ENCODE measurements around the gene GNAQ. TPM values are rescaled to one million over a fixed set of nuclear protein-coding genes. Genes with fewer than 3 reads are reported as not detected.

Gene GNAQ
- total RNA-seq, 4 donors from 2014 or later: 64.0 to 80.4 (median 69.2) TPM

- WGBS: 78% methylated on average over 6 of the region's 6 CpGs
- no peak overlapping the region for H3K4me3 ChIP-seq
- intact Hi-C loops (cut with DNase I): no loop called here
- peaks cover 9 to 25% (median 17%) of the 10 kb centered on the region in 4 donors for H3K4me1 ChIP-seq
- no peaks in the 10 kb centered on the region for H3K9me3 ChIP-seq
- H3K36me3 ChIP-seq: peaks cover 0 to 16% (median 3%) of the 10 kb centered on the region in 4 donors
- H3K27ac ChIP-seq (replicated peaks in 1 of 4): no peak overlapping the region
- no peak for TF ChIP-seq EP300 (IDR thresholded peaks at IDR 0.05)
- TF ChIP-seq POLR2AphosphoS5 (IDR thresholded peaks at IDR 0.05): no peak
- no peak for TF ChIP-seq CTCF (IDR thresholded peaks at IDR 0.05)
- no peak for TF ChIP-seq POLR2A (IDR thresholded peaks at IDR 0.05; ENCODE audit: low read depth)
- no peaks in the 10 kb centered on the region for H3K27me3 ChIP-seq
- DNase-seq (ENCODE audit: extremely low spot score): no peak
Observed at GRCh38 chr9:77807846-77808750, 223.5 kb downstream of the GNAQ start.

GRCh38 chr9:77807281-77807683 is 224.3 kb downstream of the GNAQ start:
- intact Hi-C loops (cut with DNase I): no loop called here
- Histone ChIP-seq H3K4me1 (peaks cover 9 to 33% (median 21%) of the 10 kb centered on the region in 4 donors), H3K9me3 (no peaks in the 10 kb centered on the region), H3K27me3 (no peaks in the 10 kb centered on the region), H3K4me3 (no peak overlapping the region), H3K27ac (replicated peaks in 1 of 4) (no peak overlapping the region), H3K36me3 (peaks cover 0 to 15% (median 3%) of the 10 kb centered on the region in 4 donors)
- no peak for DNase-seq (ENCODE audit: extremely low spot score)
- WGBS: 60% methylated on average over 2 of the region's 2 CpGs
- TF ChIP-seq EP300 (IDR thresholded peaks at IDR 0.05) (no peak), POLR2AphosphoS5 (IDR thresholded peaks at IDR 0.05) (peak; percentile 31 to 47), POLR2A (IDR thresholded peaks at IDR 0.05; ENCODE audit: low read depth) (no peak), CTCF (IDR thresholded peaks at IDR 0.05) (no peak)

- H3K27ac ChIP-seq (replicated peaks in 1 of 4): no peak overlapping the region
- H3K36me3 ChIP-seq: peaks cover 0 to 11% (median 3%) of the 10 kb centered on the region in 4 donors
- intact Hi-C loops (cut with DNase I): no loop called here
- peaks cover 9 to 34% (median 22%) of the 10 kb centered on the region in 4 donors for H3K4me1 ChIP-seq
- H3K27me3 ChIP-seq: no peaks in the 10 kb centered on the region
- no peaks in the 10 kb centered on the region for H3K9me3 ChIP-seq
- TF ChIP-seq POLR2A (IDR thresholded peaks at IDR 0.05; ENCODE audit: low read depth) (no peak), CTCF (IDR thresholded peaks at IDR 0.05) (no peak), EP300 (IDR thresholded peaks at IDR 0.05) (no peak), POLR2AphosphoS5 (IDR thresholded peaks at IDR 0.05) (no peak)
- no peak for DNase-seq (ENCODE audit: extremely low spot score)
- WGBS: 90% methylated on average over 5 of the region's 5 CpGs
- H3K4me3 ChIP-seq: no peak overlapping the region
Observed at GRCh38 chr9:77806741-77807140, 224.9 kb downstream of the GNAQ start.

GRCh38 chr9:77805810-77806209 is 225.8 kb downstream of the GNAQ start:
- intact Hi-C loops (cut with DNase I): no loop called here
- peaks cover 9 to 34% (median 22%) of the 10 kb centered on the region in 4 donors for H3K4me1 ChIP-seq
- no peak overlapping the region for H3K27ac ChIP-seq (replicated peaks in 1 of 4)
- H3K4me3 ChIP-seq: no peak overlapping the region
- no peaks in the 10 kb centered on the region for H3K9me3 ChIP-seq
- 78% methylated on average over 2 of the region's 2 CpGs for WGBS
- TF ChIP-seq CTCF (IDR thresholded peaks at IDR 0.05) (no peak), EP300 (IDR thresholded peaks at IDR 0.05) (no peak), POLR2AphosphoS5 (IDR thresholded peaks at IDR 0.05) (no peak), POLR2A (IDR thresholded peaks at IDR 0.05; ENCODE audit: low read depth) (no peak)
- DNase-seq (ENCODE audit: extremely low spot score): no peak
- H3K36me3 ChIP-seq: peaks cover 0 to 6% (median 3%) of the 10 kb centered on the region in 4 donors
- no peaks in the 10 kb centered on the region for H3K27me3 ChIP-seq
